ENCODE data around the gene TMEM80.

GRCh38 chr11:660281-660680, 35.3 kb upstream of the TMEM80 start:
- TF ChIP-seq, protein P1, sequence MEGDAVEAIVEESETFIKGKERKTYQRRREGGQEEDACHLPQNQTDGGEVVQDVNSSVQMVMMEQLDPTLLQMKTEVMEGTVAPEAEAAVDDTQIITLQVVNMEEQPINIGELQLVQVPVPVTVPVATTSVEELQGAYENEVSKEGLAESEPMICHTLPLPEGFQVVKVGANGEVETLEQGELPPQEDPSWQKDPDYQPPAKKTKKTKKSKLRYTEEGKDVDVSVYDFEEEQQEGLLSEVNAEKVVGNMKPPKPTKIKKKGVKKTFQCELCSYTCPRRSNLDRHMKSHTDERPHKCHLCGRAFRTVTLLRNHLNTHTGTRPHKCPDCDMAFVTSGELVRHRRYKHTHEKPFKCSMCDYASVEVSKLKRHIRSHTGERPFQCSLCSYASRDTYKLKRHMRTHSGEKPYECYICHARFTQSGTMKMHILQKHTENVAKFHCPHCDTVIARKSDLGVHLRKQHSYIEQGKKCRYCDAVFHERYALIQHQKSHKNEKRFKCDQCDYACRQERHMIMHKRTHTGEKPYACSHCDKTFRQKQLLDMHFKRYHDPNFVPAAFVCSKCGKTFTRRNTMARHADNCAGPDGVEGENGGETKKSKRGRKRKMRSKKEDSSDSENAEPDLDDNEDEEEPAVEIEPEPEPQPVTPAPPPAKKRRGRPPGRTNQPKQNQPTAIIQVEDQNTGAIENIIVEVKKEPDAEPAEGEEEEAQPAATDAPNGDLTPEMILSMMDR (IDR thresholded peaks at IDR 0.05; ENCODE audit: low read depth, low read length, missing input control) = no peak
- TF ChIP-seq REST (IDR thresholded peaks at IDR 0.05) = no peak
- TF ChIP-seq, protein P2, sequence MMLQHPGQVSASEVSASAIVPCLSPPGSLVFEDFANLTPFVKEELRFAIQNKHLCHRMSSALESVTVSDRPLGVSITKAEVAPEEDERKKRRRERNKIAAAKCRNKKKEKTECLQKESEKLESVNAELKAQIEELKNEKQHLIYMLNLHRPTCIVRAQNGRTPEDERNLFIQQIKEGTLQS (IDR thresholded peaks at IDR 0.05) = no peak
- TF ChIP-seq MAX (IDR thresholded peaks at IDR 0.05) = no peak
- no peak for TF ChIP-seq RAD21 (IDR thresholded peaks at IDR 0.05)
- no peak for TF ChIP-seq SP1 (IDR thresholded peaks at IDR 0.05)
- no peak for TF ChIP-seq JUND (IDR thresholded peaks at IDR 0.05)
- TF ChIP-seq ZBTB33 (IDR thresholded peaks at IDR 0.05) = no peak
- no peak for TF ChIP-seq EGR1 (IDR thresholded peaks at IDR 0.05; ENCODE audit: low read depth in 2 of 2)
- no peak for TF ChIP-seq YY1 (IDR thresholded peaks at IDR 0.05)
- no peak for TF ChIP-seq TAF1 (conservative IDR thresholded peaks at IDR 0.05)
- no peak for TF ChIP-seq HNF4A (conservative IDR thresholded peaks at IDR 0.05)
- no peak for TF ChIP-seq GABPA (IDR thresholded peaks at IDR 0.05 in 1 of 2, conservative IDR thresholded peaks at IDR 0.05 in 1 of 2)

All from liver (tissue), 3 donors.